Mesenchymal stem cell (in vitro differentiated cells and primary cell): Measurements from ENCODE around the gene NPTXR.

Experiments used
- DNase-seq: peaks from one replicate; pipeline ENCODE4 v3.0.0-alpha.2; 2013
- H2AFZ ChIP-seq: one replicate; pipeline ENCODE4 v1.6.1; 2013; ENCODE audit warnings: low read depth, mild to moderate bottlenecking, control low read depth, inconsistent platforms, low read length, moderate library complexity
- H2AK5ac ChIP-seq: 2 replicates; pipeline ENCODE4 v1.6.1; 2013; ENCODE audit warnings: low read length, moderate library complexity, mild to moderate bottlenecking, inconsistent platforms; ENCODE audit not compliant: severe bottlenecking
- H2BK120ac ChIP-seq: one replicate; pipeline ENCODE4 v1.6.1; 2013; ENCODE audit warnings: low read depth, mild to moderate bottlenecking, inconsistent platforms, low read length, moderate library complexity
- H2BK12ac ChIP-seq, 2 experiments: one replicate each; pipeline ENCODE4 v1.6.1; 2013; ENCODE audit warnings: inconsistent platforms in 2 of 2, low read length in 2 of 2, mild to moderate bottlenecking in 2 of 2, moderate library complexity in 2 of 2, control low read depth in 1 of 2
- H2BK15ac ChIP-seq: one replicate; pipeline ENCODE4 v1.6.1; 2013; ENCODE audit warnings: mild to moderate bottlenecking, low read depth, inconsistent platforms; ENCODE audit not compliant: poor library complexity, severe bottlenecking
- H2BK5ac ChIP-seq: 2 replicates; pipeline ENCODE4 v1.6.1; 2013; ENCODE audit warnings: low read depth, mild to moderate bottlenecking, low read length, control low read depth, inconsistent platforms; ENCODE audit not compliant: poor library complexity, severe bottlenecking
- H3K14ac ChIP-seq, 2 experiments: one replicate each; pipeline ENCODE4 v1.6.1; 2013; ENCODE audit warnings: inconsistent platforms in 2 of 2, low read length in 2 of 2, control low read depth in 1 of 2, mild to moderate bottlenecking in 1 of 2, moderate library complexity in 1 of 2
- H3K18ac ChIP-seq, 2 experiments: one replicate each; pipeline ENCODE4 v1.6.1; 2013; ENCODE audit warnings: inconsistent platforms in 2 of 2, low read length in 2 of 2, control low read depth in 1 of 2, low read depth in 1 of 2, mild to moderate bottlenecking in 1 of 2
- H3K23ac ChIP-seq, 2 experiments: one replicate each; pipeline ENCODE4 v1.6.1; 2013; ENCODE audit warnings: inconsistent platforms in 2 of 2, low read length in 2 of 2, mild to moderate bottlenecking in 2 of 2, moderate library complexity in 2 of 2, control low read depth in 1 of 2
- H3K27ac ChIP-seq: 2 replicates; pipeline ENCODE4 v1.5.1; 2013; ENCODE audit warnings: mild to moderate bottlenecking, moderate library complexity, low read length, control low read depth, inconsistent platforms; ENCODE audit not compliant: poor library complexity, severe bottlenecking
- H3K27me3 ChIP-seq, 2 experiments: 2 replicates each; pipeline versions ENCODE4 v1.6.1 to v1.7.0; 2013; ENCODE audit warnings: low read length in 2 of 2, mild to moderate bottlenecking in 2 of 2, moderate library complexity in 2 of 2, control low read depth in 1 of 2, inconsistent platforms in 1 of 2; ENCODE audit not compliant: control insufficient read depth in 1 of 2, insufficient read depth in 1 of 2
- H3K36me3 ChIP-seq, 2 experiments: 2 replicates each; pipeline versions ENCODE4 v1.6.1 to v1.7.0; 2013; ENCODE audit warnings: low read length in 2 of 2, control low read depth in 1 of 2, inconsistent platforms in 1 of 2, low read depth in 1 of 2, mild to moderate bottlenecking in 1 of 2; ENCODE audit not compliant: insufficient read depth in 2 of 2, control insufficient read depth in 1 of 2
- H3K4ac ChIP-seq, 2 experiments: one replicate each; pipeline ENCODE4 v1.6.1; 2013; ENCODE audit warnings: inconsistent platforms in 2 of 2, low read length in 2 of 2, mild to moderate bottlenecking in 2 of 2, moderate library complexity in 2 of 2, control low read depth in 1 of 2, low read depth in 1 of 2
- H3K4me1 ChIP-seq: 2 replicates; pipeline ENCODE4 v1.6.1; 2013; ENCODE audit warnings: low read depth, low read length, control low read depth; ENCODE audit not compliant: control insufficient read depth, insufficient read depth
- H3K4me2 ChIP-seq: 2 replicates; pipeline ENCODE4 v1.6.1; 2013; ENCODE audit warnings: low read length, mild to moderate bottlenecking, inconsistent platforms; ENCODE audit not compliant: poor library complexity, severe bottlenecking
- H3K4me3 ChIP-seq, 2 experiments: 2 replicates each; pipeline versions ENCODE4 v1.5.1 to v1.7.0; 2013; ENCODE audit warnings: low read length in 2 of 2, mild to moderate bottlenecking in 2 of 2, control low read depth in 1 of 2, low read depth in 1 of 2; ENCODE audit not compliant: insufficient read depth in 1 of 2
- H3K79me1 ChIP-seq: replicated peaks from 2 replicates; pipeline ENCODE4 v1.6.1; 2013; ENCODE audit warnings: mild to moderate bottlenecking, control low read depth, low read length, inconsistent platforms; ENCODE audit not compliant: poor library complexity, severe bottlenecking
- H3K9ac ChIP-seq: 2 replicates; pipeline ENCODE4 v1.7.0; 2013; ENCODE audit warnings: mild to moderate bottlenecking, low read length, moderate library complexity
- H3K9me3 ChIP-seq: 2 replicates; pipeline ENCODE4 v1.7.0; 2013; ENCODE audit warnings: mild to moderate bottlenecking, low read length; ENCODE audit not compliant: control insufficient read depth
- H4K8ac ChIP-seq: one replicate; pipeline ENCODE4 v1.6.1; 2013; ENCODE audit warnings: inconsistent platforms, mild to moderate bottlenecking, low read length, moderate library complexity
- H4K91ac ChIP-seq: one replicate; pipeline ENCODE4 v1.6.1; 2013; ENCODE audit warnings: mild to moderate bottlenecking, low read length, inconsistent platforms
- WGBS: methylation state at CpG from one replicate; pipeline ENCODE4 v1.1.7; 2013; ENCODE audit warnings: mixed read lengths; 5-methylcytosine and 5-hydroxymethylcytosine counted together

The NPTXR gene

DNA sequence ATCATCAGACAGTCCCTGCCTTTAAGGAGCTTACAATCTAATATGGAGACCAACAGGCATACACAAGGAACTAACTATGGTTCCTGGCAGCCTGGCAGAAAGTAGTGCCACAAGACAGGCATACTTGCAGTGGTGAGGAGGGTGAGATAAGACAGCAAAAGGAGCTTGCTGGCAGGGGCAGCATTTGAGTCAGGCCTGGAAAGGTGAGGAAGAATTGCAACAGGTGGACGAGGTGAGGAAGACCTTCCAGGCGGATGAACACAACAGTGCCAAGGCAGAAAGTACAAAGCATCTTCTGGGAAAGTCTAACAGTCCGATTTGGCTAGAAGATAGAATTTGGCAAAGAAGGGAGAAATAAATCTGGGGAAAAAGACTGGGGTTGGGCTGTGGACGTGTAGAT is 54.2 kb downstream of the NPTXR start:
- Histone ChIP-seq H3K9ac (no peak overlapping the region), H3K18ac (no peak overlapping the region)

DNA sequence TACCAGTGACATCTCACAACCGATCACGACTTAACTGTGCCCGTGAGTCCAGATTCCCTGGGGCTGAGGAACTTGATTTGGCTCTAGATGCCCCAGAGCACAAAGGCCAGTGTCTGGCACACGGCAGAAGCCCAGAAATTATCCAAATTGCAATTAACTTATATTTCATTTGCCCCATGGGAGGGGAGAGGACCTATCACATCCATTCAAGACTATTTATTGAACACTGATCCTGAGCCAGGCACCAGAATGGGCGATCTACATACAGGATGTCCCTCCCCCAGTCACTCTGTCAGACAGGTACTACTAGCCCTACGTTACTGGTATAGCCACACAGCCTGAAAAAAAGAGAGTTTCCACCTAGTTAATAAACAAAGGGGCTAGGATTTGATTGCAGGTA is 55.0 kb downstream of the NPTXR start:
- H3K9me3 ChIP-seq = no peaks in the 10 kb centered on the region
- no peak overlapping the region for H2BK5ac ChIP-seq
- peak overlapping the region in 1 of 2 experiments; percentile 13 for H3K4ac ChIP-seq
- H3K36me3 ChIP-seq = peaks cover 7 to 21% of the 10 kb centered on the region in 2 experiments
- H3K4me1 ChIP-seq = no peaks in the 10 kb centered on the region
- no peak for DNase-seq
- H3K79me1 ChIP-seq = peaks cover 19% of the 10 kb centered on the region
- H3K27me3 ChIP-seq = no peaks in the 10 kb centered on the region
- peak overlapping the region; percentile 12 for H2BK15ac ChIP-seq
- WGBS = 93% methylated on average over 4 of the region's 6 CpGs
- no peak overlapping the region for H4K91ac ChIP-seq
- H3K14ac ChIP-seq = no peak overlapping the region
- no peak overlapping the region for H4K8ac ChIP-seq
- H2BK120ac ChIP-seq = no peak overlapping the region
- no peak overlapping the region for H3K23ac ChIP-seq
- no peak overlapping the region for H3K27ac ChIP-seq
- H3K4me3 ChIP-seq = no peak overlapping the region
- H3K4me2 ChIP-seq = no peak overlapping the region
- H2AK5ac ChIP-seq = no peak overlapping the region
- peak overlapping the region in 1 of 2 experiments; percentile 63 for H3K18ac ChIP-seq
- peak overlapping the region; percentile 71 for H3K9ac ChIP-seq
- H2BK12ac ChIP-seq = no peak overlapping the region
- H2AFZ ChIP-seq = no peak overlapping the region

More for the DNA sequence above, 54.2 kb downstream of the NPTXR start:
- no peak for DNase-seq
- no peaks in the 10 kb centered on the region for H3K9me3 ChIP-seq
- no peaks in the 10 kb centered on the region for H3K27me3 ChIP-seq
- no peak overlapping the region for H3K4me2 ChIP-seq
- no peak overlapping the region for H2AFZ ChIP-seq
- no peak overlapping the region for H3K27ac ChIP-seq
- no peak overlapping the region for H4K91ac ChIP-seq
- no peak overlapping the region for H3K14ac ChIP-seq
- no peak overlapping the region for H3K4ac ChIP-seq
- H4K8ac ChIP-seq = no peak overlapping the region
- H3K79me1 ChIP-seq = peaks cover 19% of the 10 kb centered on the region
- WGBS = 96% methylated on average over 4 of the region's 4 CpGs
- H3K4me3 ChIP-seq = no peak overlapping the region
- no peak overlapping the region for H2AK5ac ChIP-seq
- H3K4me1 ChIP-seq = no peaks in the 10 kb centered on the region
- peaks cover 7 to 21% of the 10 kb centered on the region in 2 experiments for H3K36me3 ChIP-seq
- H2BK120ac ChIP-seq = no peak overlapping the region
- H2BK12ac ChIP-seq = peak overlapping the region in 1 of 2 experiments; percentile 18
- no peak overlapping the region for H2BK15ac ChIP-seq
- no peak overlapping the region for H2BK5ac ChIP-seq
- no peak overlapping the region for H3K23ac ChIP-seq

DNA sequence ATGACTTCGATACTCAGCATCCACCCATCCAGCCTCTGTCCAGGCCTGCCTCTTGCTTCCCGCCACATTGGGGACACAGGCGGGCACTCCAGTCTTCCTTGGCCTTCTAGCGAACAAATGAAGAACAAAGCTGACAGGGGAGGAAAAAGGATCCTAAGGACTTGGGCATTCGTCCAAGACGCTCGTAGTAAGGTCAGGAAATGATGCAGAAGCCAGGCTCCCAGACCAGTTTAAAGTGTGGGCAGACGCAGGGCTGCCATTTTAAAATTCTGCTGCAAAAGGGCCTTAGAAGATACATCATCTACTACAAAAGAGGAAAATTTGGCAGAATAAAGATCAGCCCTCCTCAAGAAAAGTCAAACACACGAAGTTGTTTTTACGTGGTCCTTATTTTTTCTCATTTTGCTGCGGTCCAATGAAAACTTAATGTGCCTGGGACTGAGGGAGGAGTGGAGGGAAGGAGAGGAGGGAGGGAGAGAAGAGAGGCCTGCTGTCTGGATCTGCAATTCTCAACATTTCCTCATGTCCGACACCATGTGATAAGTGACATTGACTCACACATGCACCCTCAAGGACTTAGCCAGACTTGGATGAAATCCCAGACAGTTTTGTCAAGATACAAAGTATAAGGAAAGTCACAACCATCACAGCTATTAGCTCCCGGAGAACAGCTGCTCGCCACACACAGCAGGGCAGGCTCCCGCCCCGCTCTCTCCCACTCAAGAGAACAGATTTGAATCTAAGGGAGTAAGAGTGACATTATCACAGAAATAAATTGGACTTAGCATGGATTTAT is 55.6 kb downstream of the NPTXR start:
- H2AK5ac ChIP-seq = no peak overlapping the region
- DNase-seq = peak; percentile 96
- H2AFZ ChIP-seq = no peak overlapping the region
- H3K4ac ChIP-seq = peak overlapping the region in 1 of 2 experiments; percentile 81
- H2BK12ac ChIP-seq = peak overlapping the region; percentile 56 to 59
- H3K4me1 ChIP-seq = no peaks in the 10 kb centered on the region
- H2BK120ac ChIP-seq = peak overlapping the region; percentile 27
- no peak overlapping the region for H3K27ac ChIP-seq
- H3K14ac ChIP-seq = peak overlapping the region in 1 of 2 experiments; percentile 46
- peak overlapping the region; percentile 27 for H4K8ac ChIP-seq
- H3K9me3 ChIP-seq = no peaks in the 10 kb centered on the region
- peak overlapping the region; percentile 71 for H3K9ac ChIP-seq
- peak overlapping the region in 1 of 2 experiments; percentile 46 for H3K18ac ChIP-seq
- no peak overlapping the region for H2BK5ac ChIP-seq
- WGBS = 80% methylated on average over 12 of the region's 16 CpGs
- H4K91ac ChIP-seq = peak overlapping the region; percentile 40
- H3K79me1 ChIP-seq = peaks cover 18% of the 10 kb centered on the region
- H3K4me3 ChIP-seq = no peak overlapping the region
- H3K23ac ChIP-seq = no peak overlapping the region
- no peak overlapping the region for H3K4me2 ChIP-seq
- H3K36me3 ChIP-seq = peaks cover 7 to 21% of the 10 kb centered on the region in 2 experiments
- H3K27me3 ChIP-seq = no peaks in the 10 kb centered on the region
- H2BK15ac ChIP-seq = peak overlapping the region; percentile 73

DNA sequence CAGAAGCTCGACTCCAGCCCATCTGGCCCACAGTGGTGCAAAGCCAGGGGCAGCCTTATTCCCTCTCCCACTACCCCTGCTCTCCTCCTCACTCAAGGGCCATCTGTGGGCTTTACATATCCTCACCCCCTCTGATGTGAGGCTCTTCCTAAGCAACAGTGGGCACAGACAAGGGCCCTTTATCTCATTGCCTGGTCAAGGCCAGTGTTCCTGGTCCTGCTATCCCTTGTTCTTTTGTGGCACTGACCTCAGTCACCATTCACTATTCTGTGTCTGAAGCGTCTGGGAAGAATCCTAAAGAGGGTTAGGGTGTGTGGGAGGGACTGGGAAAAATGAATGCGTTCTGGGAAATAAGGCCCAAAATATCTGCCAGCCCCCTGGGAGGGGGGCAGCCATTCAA is 57.2 kb downstream of the NPTXR start:
- no peaks in the 10 kb centered on the region for H3K4me1 ChIP-seq
- H3K27me3 ChIP-seq = no peaks in the 10 kb centered on the region
- no peaks in the 10 kb centered on the region for H3K9me3 ChIP-seq
- peaks cover 15% of the 10 kb centered on the region for H3K79me1 ChIP-seq
- peak overlapping the region; percentile 11 for H4K91ac ChIP-seq
- H3K23ac ChIP-seq = no peak overlapping the region
- DNase-seq = no peak
- no peak overlapping the region for H4K8ac ChIP-seq
- peaks cover 10 to 21% of the 10 kb centered on the region in 2 experiments for H3K36me3 ChIP-seq
- H3K9ac ChIP-seq = no peak overlapping the region
- H3K14ac ChIP-seq = no peak overlapping the region
- no peak overlapping the region for H3K18ac ChIP-seq
- H2AFZ ChIP-seq = no peak overlapping the region
- 98% methylated on average over 3 of the region's 3 CpGs for WGBS
- H2BK120ac ChIP-seq = no peak overlapping the region
- H3K4ac ChIP-seq = peak overlapping the region in 1 of 2 experiments; percentile 2
- no peak overlapping the region for H2BK5ac ChIP-seq
- H2BK12ac ChIP-seq = no peak overlapping the region
- H3K27ac ChIP-seq = no peak overlapping the region
- no peak overlapping the region for H2BK15ac ChIP-seq
- no peak overlapping the region for H3K4me2 ChIP-seq
- H2AK5ac ChIP-seq = no peak overlapping the region
- H3K4me3 ChIP-seq = no peak overlapping the region
